DMS153 (cell line): ENCODE data around the gene RIMS3.
"Not testable (repeated sequence)": the region's sequence is repeated elsewhere in the genome, so short reads cannot be mapped to it uniquely, and the experiment has no call there.

ENCODE experiments used
- DNase-seq: peaks from one replicate; lab custom pipeline; 2025; lab: John Stamatoyannopoulos, UW

The RIMS3 gene

DNA sequence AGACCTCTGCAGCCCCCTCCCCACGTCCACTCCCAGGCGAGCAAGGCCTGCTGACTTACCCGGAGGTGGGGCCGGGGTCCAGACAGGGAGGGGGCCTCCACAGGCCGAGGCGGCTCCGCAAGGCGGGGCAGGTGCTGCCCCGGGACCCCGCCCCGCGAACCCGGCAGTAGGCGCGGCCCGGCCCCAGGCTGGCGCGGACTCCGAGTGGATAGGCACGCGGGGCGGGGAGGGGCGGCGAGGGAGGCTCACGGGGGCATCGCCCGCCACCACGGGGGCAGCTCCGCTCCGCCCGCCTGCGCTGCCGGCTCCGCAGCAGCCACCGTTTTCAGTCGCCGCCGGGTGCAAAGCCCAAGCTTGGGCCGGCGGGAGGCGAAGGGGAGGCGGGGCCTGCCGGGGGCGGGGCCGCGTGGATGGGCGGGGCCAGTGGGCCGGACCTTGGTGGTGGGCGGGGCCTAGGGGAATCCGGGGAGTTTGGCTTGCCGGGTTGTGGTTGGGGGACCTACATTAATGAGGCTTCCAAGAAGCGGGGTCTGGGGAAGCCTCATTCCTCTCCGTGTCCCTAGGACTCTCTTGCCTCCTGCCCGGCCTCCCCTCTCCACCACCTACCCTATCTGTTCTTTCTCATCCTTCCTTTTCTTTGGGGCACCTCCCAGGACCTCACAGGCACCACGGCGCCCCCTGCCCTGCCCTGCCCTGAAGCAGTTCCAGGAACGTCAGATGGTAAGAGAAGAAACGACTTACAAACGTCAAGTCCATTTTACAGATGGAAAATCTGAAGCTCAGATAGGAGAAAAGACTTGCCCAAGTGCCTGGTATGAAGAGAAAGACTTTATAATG is at the start of gene RIMS3:
Gene RIMS3 (minus strand): TSS at position 348 of the 837 bp plus-strand sequence. CDS start 23,757 bp downstream, outside the sequence.
- DNase-seq = peak; percentile 80

GRCh38 chr1:40712997-40713396 is 47.5 kb upstream of the RIMS3 start:
- DNase-seq = no peak

DNA sequence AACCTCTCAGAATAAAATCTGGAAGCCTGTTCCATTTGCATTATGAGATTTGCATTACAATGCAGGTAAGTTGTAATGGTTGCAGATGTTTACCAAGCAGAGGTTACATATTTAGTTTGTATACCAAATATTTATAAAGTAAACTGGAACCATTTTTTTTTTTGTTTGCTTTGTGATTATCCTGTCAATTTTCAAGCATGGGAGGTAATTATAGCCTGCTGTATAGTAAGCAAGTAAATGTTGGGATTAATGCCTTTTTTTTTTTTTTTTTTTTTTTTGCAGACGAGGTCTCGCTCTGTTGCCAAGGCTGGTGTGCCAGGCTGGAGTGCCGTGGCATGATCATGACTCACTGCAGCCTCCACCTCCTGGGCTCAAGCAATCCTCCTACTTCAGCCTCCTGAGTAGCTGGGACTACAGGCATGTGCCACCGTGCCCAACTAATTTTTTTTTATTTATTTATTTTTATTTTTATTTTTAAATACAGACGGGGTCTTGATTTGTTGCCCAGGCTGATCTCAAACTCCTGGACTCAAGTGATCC is 47.0 kb upstream of the RIMS3 start:
- DNase-seq = peak; percentile 43

DNA sequence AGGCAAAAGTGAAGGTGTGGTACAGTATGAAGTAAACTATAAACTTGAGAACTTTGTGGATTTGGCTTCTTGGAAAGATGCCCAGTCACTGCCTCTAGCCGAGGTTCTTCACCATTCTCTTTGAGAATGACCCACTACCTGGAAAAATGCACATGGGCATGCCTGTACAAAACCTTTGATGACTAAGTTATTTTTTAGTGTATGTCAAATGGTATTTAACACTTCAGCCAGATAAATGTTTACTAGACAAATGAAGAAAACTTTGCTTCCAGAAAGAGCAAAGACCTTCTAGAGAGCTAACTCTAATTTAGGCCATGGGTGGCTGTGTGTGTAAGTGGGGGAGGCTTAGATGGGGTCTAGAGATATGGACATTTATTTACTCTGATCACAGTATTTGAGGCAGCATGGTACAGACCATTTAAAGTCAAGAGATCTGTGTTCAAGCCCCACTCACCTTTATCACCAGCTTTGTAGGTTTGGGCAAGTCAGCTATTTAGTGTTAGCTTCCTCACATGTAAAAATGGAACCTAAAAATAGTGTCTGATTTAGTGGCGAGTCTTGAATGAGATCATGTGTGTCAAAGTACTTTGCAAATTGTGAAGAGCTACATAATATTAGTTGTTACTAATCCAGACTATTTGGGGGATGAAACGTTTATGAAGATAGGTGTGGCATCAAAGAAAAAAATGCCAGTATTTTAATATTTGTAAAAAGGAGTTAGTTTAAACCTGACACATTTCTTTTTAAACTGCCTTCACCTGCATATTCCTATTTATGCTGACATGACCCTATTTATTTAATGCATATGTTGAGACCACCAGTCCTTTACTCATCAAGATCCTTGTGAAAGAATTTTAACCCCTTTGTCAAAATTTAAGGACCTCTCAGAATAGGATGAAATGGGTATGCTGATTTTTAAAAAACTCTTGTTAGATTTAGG is 46.3 kb upstream of the RIMS3 start:
- DNase-seq = no peak

- DNase-seq = no peak
These were observed 45.3 kb upstream of the RIMS3 start for GRCh38 chr1:40710581-40711315.

GRCh38 chr1:40709802-40710278 is 44.4 kb upstream of the RIMS3 start:
- DNase-seq = no peak

- peak; percentile 99 for DNase-seq
These were observed 43.8 kb upstream of the RIMS3 start for GRCh38 chr1:40709100-40709801.

GRCh38 chr1:40708750-40709099 is 43.2 kb upstream of the RIMS3 start:
- DNase-seq = peak; percentile 96

DNA sequence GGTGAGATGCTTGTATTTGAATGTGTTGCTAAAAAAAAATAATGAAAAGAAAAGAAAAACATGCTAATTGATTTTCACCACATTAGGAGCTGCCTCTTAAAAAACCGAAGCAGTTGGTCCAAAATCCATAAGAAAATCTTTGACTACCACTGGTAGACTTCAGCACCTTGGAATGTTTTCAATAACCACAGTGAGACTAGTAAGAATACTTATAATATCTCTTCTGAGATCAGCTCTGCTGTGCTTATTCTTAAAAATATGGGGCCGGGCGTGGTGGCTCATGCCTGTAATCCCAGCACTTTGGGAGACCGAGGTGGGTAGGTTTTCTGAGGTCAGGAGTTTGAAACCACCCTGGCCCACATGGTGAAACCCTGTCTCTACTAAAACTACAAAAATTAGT is 41.1 kb upstream of the RIMS3 start:
- DNase-seq = no peak

DNA sequence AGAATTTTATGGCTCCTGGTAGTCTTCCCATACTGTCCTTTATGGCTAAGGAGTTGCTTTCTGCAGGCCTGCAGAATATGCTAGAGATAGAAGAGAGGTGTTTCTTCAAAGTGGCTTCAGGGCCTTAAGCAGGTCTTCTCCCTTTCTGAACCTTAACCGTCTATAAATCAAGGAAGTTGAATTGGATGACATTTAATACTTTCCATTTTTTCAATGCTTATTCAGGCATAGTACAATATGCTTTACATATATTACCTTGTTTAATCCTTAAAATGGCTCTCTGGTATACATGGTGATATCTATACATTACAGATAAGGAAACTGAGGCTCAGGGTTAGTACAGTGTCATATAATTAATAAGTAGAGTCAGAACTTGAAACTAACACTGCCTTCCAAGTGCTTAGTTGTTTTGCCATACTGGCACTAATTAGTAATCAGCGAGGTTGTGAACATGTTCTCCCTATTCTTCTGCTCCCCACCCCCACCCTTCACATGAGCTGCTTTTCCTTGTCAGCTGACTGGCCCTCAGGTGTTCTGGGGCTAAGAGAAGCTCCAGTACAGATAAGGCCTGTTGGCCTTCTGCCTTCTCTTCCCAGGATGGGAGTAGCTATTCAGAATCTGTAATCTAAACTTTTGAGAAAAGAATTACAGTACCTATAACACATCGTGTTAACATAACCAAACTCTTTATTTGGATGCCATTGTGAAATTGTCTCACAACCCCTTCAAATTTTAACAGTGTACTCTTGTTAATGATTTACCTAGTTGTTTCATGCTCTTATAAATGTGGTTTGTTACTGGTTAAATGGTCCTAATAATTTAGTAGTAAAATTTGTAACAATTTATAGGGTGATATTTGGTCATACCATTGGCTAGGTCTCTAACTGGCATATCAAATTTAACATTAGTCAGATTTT is 39.6 kb upstream of the RIMS3 start:
- DNase-seq = no peak

- DNase-seq = no peak
These were observed 37.8 kb upstream of the RIMS3 start for GRCh38 chr1:40703316-40703715.

- DNase-seq = not testable (repeated sequence)
These were observed 37.3 kb upstream of the RIMS3 start for GRCh38 chr1:40702810-40703209.

DNA sequence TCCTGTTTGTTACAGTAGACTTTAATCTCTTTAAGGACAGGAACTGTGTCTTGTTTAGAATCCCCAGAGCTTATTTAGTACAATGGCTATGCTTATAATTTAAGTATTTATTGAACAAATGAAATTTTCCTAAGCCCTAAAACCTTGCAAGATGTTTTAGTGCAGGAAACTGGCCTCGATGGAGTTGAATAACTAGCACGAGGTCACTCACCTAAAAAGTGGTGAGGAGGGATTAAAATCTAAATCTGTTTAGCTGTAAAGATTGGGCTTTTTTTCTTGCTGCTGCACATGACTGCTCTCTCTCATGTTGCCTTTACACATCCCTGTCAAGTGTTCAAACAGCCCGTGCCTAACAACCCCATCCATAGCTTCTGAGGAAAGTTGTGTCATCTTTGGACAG is 36.2 kb upstream of the RIMS3 start:
- no peak for DNase-seq

DNA sequence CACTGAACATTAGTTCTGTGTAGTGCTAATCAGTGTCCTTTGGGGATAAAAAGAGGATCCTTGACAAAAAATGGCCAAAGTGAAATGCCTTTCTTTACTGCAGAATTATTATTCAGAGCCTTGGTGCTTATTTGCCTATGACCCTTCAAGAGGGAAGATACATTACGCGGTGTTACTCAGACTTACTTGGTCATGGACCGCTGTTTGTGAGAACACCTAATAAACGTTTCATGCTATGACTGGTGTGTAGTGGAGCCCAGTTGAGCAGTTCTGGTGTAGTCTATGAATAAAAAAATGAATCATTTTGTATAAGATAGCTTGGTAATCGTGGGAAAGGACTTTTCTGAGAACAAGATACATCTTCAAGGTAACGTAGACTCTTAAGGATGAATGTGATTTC is 34.3 kb upstream of the RIMS3 start:
- DNase-seq = no peak

GRCh38 chr1:40697436-40697835 is 32.0 kb upstream of the RIMS3 start:
- no peak for DNase-seq

- DNase-seq = no peak
These were observed 30.8 kb upstream of the RIMS3 start for GRCh38 chr1:40696294-40696693.

- DNase-seq = no peak
These were observed 28.9 kb upstream of the RIMS3 start for GRCh38 chr1:40694353-40694874.

- DNase-seq = no peak
These were observed 27.9 kb upstream of the RIMS3 start for GRCh38 chr1:40693425-40693824.

DNA sequence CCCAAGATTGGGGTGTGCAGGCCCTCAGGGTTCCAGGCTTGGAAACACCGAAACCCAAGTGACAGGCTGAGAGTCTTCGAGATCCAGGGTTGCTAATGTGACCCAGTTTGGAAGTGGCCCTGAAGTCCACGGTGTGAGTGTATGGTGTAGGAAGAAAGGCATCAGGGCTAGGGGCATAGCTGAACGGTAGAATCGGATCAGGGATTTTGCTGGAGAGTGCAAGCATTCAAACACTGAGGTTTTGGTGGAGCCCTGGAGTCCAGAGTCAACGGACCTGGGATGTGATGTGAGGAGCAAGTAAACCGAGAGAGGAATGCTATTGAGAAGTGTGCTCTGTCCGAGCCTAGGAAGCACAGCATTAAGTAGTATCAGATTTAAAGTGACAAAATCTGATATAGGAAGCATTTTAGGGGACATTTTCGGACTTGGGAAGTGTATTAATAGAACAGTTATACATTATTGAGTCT is 27.0 kb upstream of the RIMS3 start:
- no peak for DNase-seq
